ENCODE data around the gene UTP4. TPM values are rescaled to one million over a fixed set of nuclear protein-coding genes. Genes with fewer than 3 reads are reported as not detected.

UTP4 gene
- total RNA-seq, 2 donors from 2014 or later = 11.4 to 29.6 TPM

DNA sequence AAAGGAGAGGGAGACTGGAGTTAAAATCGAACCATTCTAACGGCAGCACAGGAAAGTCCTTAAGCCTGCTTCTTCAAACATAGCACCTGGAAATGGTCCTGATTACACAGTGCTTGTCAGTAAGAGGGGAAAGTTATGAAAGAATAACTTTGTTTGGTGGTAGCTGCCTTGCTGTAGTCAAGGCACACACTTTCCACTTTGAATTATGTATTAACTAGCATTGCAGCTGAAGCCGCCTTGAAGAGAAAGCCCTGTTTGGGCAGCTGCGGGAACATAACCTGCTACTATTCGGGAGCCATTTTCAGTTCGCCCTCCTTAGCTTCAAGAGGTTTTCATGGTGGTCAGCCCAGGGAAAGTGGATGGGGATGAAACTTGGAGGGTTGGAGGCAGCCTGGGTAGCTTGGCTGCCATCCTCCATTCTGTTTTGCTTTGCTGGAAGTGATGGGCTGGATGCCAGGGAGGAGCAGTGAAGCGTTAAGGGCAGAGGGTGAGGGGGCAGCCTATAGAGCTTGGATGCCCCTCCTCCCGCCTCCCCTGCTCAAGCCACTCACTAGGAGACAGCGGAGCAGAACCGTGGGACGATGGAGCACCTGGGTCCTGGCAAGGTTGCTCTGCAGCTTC, 32.3 kb upstream of the UTP4 start:
- DNase-seq (ENCODE audit: low spot score) = no peak
- H3K9me3 ChIP-seq = no peaks in the 10 kb centered on the region
- peaks cover 0 to 2% of the 10 kb centered on the region in 2 donors for H3K4me1 ChIP-seq
- no peak for TF ChIP-seq CTCF (IDR thresholded peaks at IDR 0.05)
- no peaks in the 10 kb centered on the region for H3K27me3 ChIP-seq
- H3K36me3 ChIP-seq = no peaks in the 10 kb centered on the region
- H3K4me3 ChIP-seq = no peak overlapping the region
- H3K27ac ChIP-seq = no peak overlapping the region

DNA sequence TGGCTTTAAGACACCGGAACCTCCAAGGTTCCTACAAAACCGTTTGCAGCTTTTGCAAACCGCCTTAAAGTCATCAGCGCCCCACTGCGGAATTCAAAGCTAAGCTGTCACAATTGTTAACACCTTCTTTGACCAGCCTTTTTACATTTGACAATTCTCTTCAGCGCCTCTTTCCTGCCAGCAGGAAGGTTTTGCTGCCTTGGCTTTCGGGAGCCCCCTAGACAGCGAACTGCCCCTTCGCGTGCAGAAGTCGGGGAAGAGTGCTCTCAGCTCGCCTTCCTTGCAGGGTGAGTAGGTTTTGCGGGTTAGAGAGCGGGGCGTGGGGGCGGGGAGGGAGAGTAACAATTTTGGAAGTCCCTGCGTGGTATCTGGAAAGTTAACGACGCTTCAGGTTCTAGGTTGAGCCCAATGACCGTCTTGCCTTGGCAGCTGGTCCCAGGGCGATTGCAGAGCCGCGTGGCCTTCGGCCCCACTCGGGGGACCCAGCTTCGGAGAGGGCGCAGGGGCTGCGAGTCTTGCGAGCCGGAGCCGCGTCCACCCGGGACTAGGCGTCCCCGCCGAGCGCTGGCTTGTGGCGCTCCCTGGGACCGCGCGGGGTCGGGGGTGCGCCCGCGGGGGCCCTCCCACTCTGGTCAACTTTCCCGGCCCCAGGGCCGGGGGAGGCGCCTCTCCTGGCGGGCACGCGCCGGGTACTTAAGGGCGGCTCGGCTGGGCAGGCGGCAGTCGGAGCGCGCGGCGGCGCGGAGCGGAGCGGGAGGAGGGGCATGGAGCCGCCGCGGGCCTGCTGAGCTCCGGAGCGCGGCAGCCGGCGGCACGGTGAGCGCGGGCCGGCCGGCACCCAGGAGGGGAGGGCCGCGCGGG, 26.7 kb upstream of the UTP4 start, which contains the start of gene HAS3:
HAS3 (plus strand) TSS at position 153 of the 861 bp plus-strand sequence. CDS start 3,743 bp downstream, outside the sequence.
- no peak within 1 kb of the TSS for H3K27ac ChIP-seq

GRCh38 chr16:69106491-69107315, 25.7 kb upstream of the UTP4 start:
- peak overlapping the region; percentile 39 to 61 for H3K4me3 ChIP-seq
- H3K4me1 ChIP-seq = peaks cover 0 to 30% of the 10 kb centered on the region in 2 donors
- no peak overlapping the region for H3K27ac ChIP-seq
- H3K9me3 ChIP-seq = no peaks in the 10 kb centered on the region
- no peak for DNase-seq (ENCODE audit: low spot score)
- H3K36me3 ChIP-seq = no peaks in the 10 kb centered on the region
- no peaks in the 10 kb centered on the region for H3K27me3 ChIP-seq
- TF ChIP-seq CTCF (IDR thresholded peaks at IDR 0.05) = no peak

More for the DNA sequence above, 26.7 kb upstream of the UTP4 start, which contains the start of gene HAS3:
- Histone ChIP-seq H3K27me3 (no peaks in the 10 kb centered on the region), H3K36me3 (no peaks in the 10 kb centered on the region), H3K9me3 (no peaks in the 10 kb centered on the region), H3K4me1 (peaks cover 0 to 30% of the 10 kb centered on the region in 2 donors), H3K4me3 (peak within 1 kb of the TSS; percentile 50 to 61)
- no peak for DNase-seq (ENCODE audit: low spot score)
- peak in 1 of 2 donors; percentile 41 for TF ChIP-seq CTCF (IDR thresholded peaks at IDR 0.05)

DNA sequence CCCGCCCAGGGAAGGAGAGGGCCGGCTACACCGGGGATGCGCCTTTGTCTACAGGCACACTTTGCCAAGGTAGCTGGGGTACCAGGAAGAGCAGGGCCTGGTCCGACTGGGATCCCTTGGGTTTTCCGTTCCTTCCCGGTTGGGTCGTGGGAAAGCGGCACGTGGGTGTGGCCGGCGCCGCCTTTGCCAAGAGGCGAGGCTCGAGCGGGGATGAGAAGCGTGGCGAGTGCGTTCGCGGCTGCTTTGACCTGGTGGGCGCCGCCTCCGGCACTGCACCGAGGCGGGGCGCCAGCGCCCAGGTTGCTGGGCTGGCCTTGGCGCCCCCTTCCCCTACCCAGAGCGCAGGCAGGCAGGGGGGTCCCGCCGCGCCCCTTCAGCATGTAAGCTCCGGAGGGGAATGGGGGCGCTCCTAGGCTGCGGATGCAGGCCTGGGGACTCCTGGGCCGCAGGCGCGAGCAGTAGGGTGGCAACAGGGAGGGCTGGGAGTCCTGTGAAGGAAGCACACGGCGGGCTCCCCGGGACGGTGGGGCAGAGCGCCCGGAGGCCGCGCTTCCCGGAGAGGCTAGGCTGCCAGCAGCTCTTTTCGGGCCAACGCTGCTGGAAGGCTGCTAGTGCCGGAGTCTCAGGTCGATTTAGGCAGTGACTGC, 25.0 kb upstream of the UTP4 start:
- no peak overlapping the region for H3K27ac ChIP-seq
- no peaks in the 10 kb centered on the region for H3K36me3 ChIP-seq
- peak overlapping the region; percentile 39 to 61 for H3K4me3 ChIP-seq
- H3K27me3 ChIP-seq = no peaks in the 10 kb centered on the region
- no peaks in the 10 kb centered on the region for H3K9me3 ChIP-seq
- no peak for DNase-seq (ENCODE audit: low spot score)
- TF ChIP-seq CTCF (IDR thresholded peaks at IDR 0.05) = no peak
- H3K4me1 ChIP-seq = peaks cover 0 to 31% of the 10 kb centered on the region in 2 donors
